HepG2 (cell line): Measurements from ENCODE around the gene LMF2. TPM values are rescaled to one million over a fixed set of nuclear protein-coding genes. Genes with fewer than 3 reads are reported as not detected.
A peak's percentile ranks its signal among the peaks of the same experiment; 100 is the strongest.

ENCODE experiments used
- AGO1 ChIP-seq: fragments of 200-400 bp; formaldehyde crosslinking; IDR thresholded peaks from 2 replicates; pipeline ENCODE4 v1.6.1; 2017; ENCODE audit warnings: mild to moderate bottlenecking, low read depth, low read length, moderate library complexity; ENCODE audit not compliant: poor library complexity, severe bottlenecking
- CREM ChIP-seq, 2 experiments: sonication (generic) in 1 of 2; formaldehyde crosslinking in 1 of 2; IDR thresholded peaks; 2 replicates each; pipeline versions ENCODE4 v1.4.0 to v1.6.1; 2016 to 2020; ENCODE audit warnings: antibody characterized with exemption in 1 of 2, mild to moderate bottlenecking in 1 of 2, missing genetic modification reagents in 1 of 2
- ETV6 ChIP-seq: sonication (generic); formaldehyde crosslinking; conservative IDR thresholded peaks from 2 replicates; pipeline ENCODE4 v1.4.0; 2020; ENCODE audit warnings: missing genetic modification reagents
- NCOA2 ChIP-seq: sonication (generic); formaldehyde crosslinking; IDR thresholded peaks from 2 replicates; pipeline ENCODE4 v1.8.0; 2022; ENCODE audit warnings: inconsistent platforms
- NR2F2 ChIP-seq: IDR thresholded peaks from 2 replicates; pipeline ENCODE4 v1.6.1; 2012; ENCODE audit warnings: low read depth, inconsistent platforms, borderline replicate concordance
- RARA ChIP-seq: IDR thresholded peaks from 2 replicates; pipeline ENCODE4 v1.6.1; 2016; ENCODE audit warnings: missing genetic modification reagents, missing compliant biosample characterization
- RFXAP ChIP-seq: sonication (generic); formaldehyde crosslinking; IDR thresholded peaks from 2 replicates; pipeline ENCODE4 v1.4.0; 2020; ENCODE audit warnings: missing genetic modification reagents, borderline replicate concordance
- SALL1 ChIP-seq: sonication (generic); formaldehyde crosslinking; IDR thresholded peaks from 2 replicates; pipeline ENCODE4 v1.8.0; 2022; ENCODE audit warnings: mild to moderate bottlenecking, missing genetic modification reagents
- SOX13 ChIP-seq, 3 experiments: fragments of 450-650 bp in 1 of 3; sonication (generic) in 1 of 3; formaldehyde crosslinking in 1 of 3; IDR thresholded peaks in 2 of 3; conservative IDR thresholded peaks in 1 of 3; 2 replicates each; pipeline versions ENCODE4 v1.5.0 to v1.6.1; 2016 to 2020; ENCODE audit warnings: antibody characterized with exemption in 1 of 3, mild to moderate bottlenecking in 1 of 3, missing compliant biosample characterization in 1 of 3, missing genetic modification reagents in 1 of 3, moderate library complexity in 1 of 3
- THAP11 ChIP-seq: IDR thresholded peaks from 2 replicates; pipeline ENCODE4 v1.6.1; 2016; ENCODE audit warnings: missing biosample characterization, missing genetic modification reagents
- TSC22D2 ChIP-seq: sonication (generic); formaldehyde crosslinking; IDR thresholded peaks from 2 replicates; pipeline ENCODE4 v1.5.1; 2020; ENCODE audit warnings: missing genetic modification reagents, mild to moderate bottlenecking, borderline replicate concordance
- ZNF350 ChIP-seq: sonication (generic); formaldehyde crosslinking; IDR thresholded peaks from 2 replicates; pipeline ENCODE4 v1.4.0; 2020; ENCODE audit warnings: mild to moderate bottlenecking, low read depth, missing genetic modification reagents, borderline replicate concordance
- ZNF501 ChIP-seq: sonication (generic); formaldehyde crosslinking; IDR thresholded peaks from 2 replicates; pipeline ENCODE4 v1.5.1; 2020; ENCODE audit warnings: mild to moderate bottlenecking, moderate library complexity, missing genetic modification reagents
- ZNF607 ChIP-seq: sonication (generic); formaldehyde crosslinking; IDR thresholded peaks from 2 replicates; pipeline ENCODE4 v1.5.1; 2020; ENCODE audit warnings: missing genetic modification reagents, mild to moderate bottlenecking, borderline replicate concordance
- ZNF709 ChIP-seq: sonication (generic); formaldehyde crosslinking; IDR thresholded peaks from 2 replicates; pipeline ENCODE4 v1.5.0; 2020; ENCODE audit warnings: mild to moderate bottlenecking, missing genetic modification reagents
- polyA plus RNA-seq, 8 experiments: library from polyadenylated mRNA; depleted of rRNA in 3 of 8; stranded (reverse) in 7 of 8; unstranded in 1 of 8; fragments of >200 nt; fragmentation: Illumina TruSeq in 4 of 8; extraction: Trizol in 4 of 8; gene quantifications; 2 replicates each; pipeline versions ENCODE4 v1.2.1 to v1.2.3, GENCODE V29; 2011 to 2016; ENCODE audit warnings: low read depth in 4 of 8, missing spikeins in 1 of 8, mixed read lengths in 1 of 8; ENCODE audit not compliant: insufficient read depth in 1 of 8
- total RNA-seq, 5 experiments: library from RNA; depleted of rRNA; stranded (reverse); fragments of >200 nt; fragmentation: Illumina TruSeq; extraction: Trizol; gene quantifications; 2 replicates each; pipeline ENCODE4 v1.2.3, GENCODE V29; 2016; ENCODE audit warnings: low read depth in 1 of 5
- TF ChIP-seq, protein P1 (sequence below): sonication (generic); formaldehyde crosslinking; IDR thresholded peaks from 2 replicates; pipeline ENCODE4 v1.8.1; 2022; ENCODE audit warnings: mild to moderate bottlenecking, missing genetic modification reagents
- TF ChIP-seq, protein P2 (sequence below), 2 experiments: sonication (generic) in 1 of 2; formaldehyde crosslinking in 1 of 2; IDR thresholded peaks; 2 replicates each; pipeline versions ENCODE4 v1.4.0 to v1.6.1; 2018 to 2020; ENCODE audit warnings: missing genetic modification reagents in 2 of 2, borderline replicate concordance in 1 of 2, low read depth in 1 of 2, mild to moderate bottlenecking in 1 of 2, missing biosample characterization in 1 of 2
- TF ChIP-seq, protein P3 (sequence below): sonication (generic); formaldehyde crosslinking; IDR thresholded peaks from 2 replicates; pipeline ENCODE4 v1.4.0; 2020; ENCODE audit warnings: missing genetic modification reagents, borderline replicate concordance

LMF2 gene
- total and polyA plus RNA-seq, 2 of the 13 experiments (the other 11 are each of a cell fraction or from before 2014, with no cell fraction given): 23.3 to 30.6 TPM

DNA sequence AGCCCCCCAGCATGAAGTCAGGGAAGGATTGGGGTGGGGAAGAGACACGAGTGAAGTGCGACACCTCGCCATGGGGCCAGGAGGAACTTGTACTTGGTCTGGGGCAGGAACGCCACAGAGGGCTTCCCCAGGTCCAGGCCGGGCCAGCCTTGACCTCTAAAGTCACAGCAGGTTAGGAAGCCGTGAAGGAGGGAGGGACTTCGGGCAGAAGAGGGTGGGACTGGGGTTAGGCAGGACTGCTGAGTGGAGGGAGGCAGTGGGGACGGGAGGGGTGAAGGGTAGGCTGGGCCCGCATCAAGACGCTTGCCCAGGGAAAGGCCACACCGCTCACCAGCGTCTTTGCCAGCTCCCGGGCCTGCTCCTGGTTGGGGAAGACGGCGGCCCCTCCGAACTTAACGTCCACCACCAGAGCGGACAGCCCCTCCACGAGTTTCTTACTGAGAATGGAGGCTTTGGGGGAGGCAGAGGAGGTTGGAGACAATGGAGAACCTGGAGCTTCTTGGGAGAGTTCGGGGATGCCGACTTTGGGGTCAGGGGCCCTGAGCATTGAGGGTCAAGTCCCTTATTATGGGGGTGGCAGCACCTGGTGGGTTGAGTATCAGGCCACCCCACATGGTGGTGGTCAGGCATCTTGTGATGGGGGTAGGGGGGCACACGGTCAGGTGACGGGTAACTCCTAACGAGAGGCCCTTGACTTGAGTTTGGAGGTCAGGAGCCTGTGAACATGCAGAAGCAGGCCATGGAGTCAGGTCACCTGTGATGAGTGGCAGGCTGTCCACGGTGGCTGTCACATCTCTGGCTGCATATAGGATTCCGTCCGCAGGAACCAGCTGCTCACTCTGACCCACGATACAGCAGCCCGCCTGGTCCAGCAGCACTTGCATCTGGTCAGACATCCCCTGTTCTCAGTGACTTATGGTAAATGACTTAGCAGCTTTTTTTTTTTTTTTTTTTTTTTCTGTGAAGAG, 19.6 kb upstream of the LMF2 start (continued):
- TF ChIP-seq SOX13 (IDR thresholded peaks at IDR 0.05) (no peak), SOX13 (CRISPR knock-in tag; conservative IDR thresholded peaks at IDR 0.05 in 1 of 2, IDR thresholded peaks at IDR 0.05 in 1 of 2) (no peak), RARA (CRISPR knock-in tag) (peak; percentile 91), ZNF709 (CRISPR knock-in tag) (no peak), ZNF350 (CRISPR knock-in tag) (peak; percentile 46), NR2F2 (peak; percentile 60; the same call in 1 of the 2 replicates), THAP11 (CRISPR knock-in tag) (peak; percentile 51; the same call in 1 of the 2 replicates), ZNF501 (CRISPR knock-in tag) (0 out of 2 replicates have a peak, but pooled peaks have one; percentile 90), TSC22D2 (CRISPR knock-in tag) (no peak), AGO1 (peak; percentile 92), ZNF607 (CRISPR knock-in tag) (0 out of 2 replicates have a peak, but pooled peaks have one; percentile 1), NCOA2 (CRISPR knock-in tag) (peak; percentile 43; the same call in 1 of the 2 replicates), CREM (IDR thresholded peaks at IDR 0.05) (no peak), CREM (CRISPR knock-in tag; IDR thresholded peaks at IDR 0.05) (no peak), RFXAP (CRISPR knock-in tag) (no peak), ETV6 (CRISPR knock-in tag) (no peak), SALL1 (CRISPR knock-in tag) (peak; percentile 15; the same call in 1 of the 2 replicates)
- TF ChIP-seq, protein P1, sequence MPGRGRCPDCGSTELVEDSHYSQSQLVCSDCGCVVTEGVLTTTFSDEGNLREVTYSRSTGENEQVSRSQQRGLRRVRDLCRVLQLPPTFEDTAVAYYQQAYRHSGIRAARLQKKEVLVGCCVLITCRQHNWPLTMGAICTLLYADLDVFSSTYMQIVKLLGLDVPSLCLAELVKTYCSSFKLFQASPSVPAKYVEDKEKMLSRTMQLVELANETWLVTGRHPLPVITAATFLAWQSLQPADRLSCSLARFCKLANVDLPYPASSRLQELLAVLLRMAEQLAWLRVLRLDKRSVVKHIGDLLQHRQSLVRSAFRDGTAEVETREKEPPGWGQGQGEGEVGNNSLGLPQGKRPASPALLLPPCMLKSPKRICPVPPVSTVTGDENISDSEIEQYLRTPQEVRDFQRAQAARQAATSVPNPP (CRISPR knock-in tag): 0 out of 2 replicates have a peak, but pooled peaks have one; percentile 61
- TF ChIP-seq, protein P2, sequence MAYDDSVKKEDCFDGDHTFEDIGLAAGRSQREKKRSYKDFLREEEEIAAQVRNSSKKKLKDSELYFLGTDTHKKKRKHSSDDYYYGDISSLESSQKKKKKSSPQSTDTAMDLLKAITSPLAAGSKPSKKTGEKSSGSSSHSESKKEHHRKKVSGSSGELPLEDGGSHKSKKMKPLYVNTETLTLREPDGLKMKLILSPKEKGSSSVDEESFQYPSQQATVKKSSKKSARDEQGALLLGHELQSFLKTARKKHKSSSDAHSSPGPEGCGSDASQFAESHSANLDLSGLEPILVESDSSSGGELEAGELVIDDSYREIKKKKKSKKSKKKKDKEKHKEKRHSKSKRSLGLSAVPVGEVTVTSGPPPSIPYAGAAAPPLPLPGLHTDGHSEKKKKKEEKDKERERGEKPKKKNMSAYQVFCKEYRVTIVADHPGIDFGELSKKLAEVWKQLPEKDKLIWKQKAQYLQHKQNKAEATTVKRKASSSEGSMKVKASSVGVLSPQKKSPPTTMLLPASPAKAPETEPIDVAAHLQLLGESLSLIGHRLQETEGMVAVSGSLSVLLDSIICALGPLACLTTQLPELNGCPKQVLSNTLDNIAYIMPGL (CRISPR knock-in tag; IDR thresholded peaks at IDR 0.05; ENCODE audit: borderline replicate concordance in 1 of 2, low read depth in 1 of 2): peak in 1 of 2 experiments; percentile 10; a peak in 2 of 4 replicates
- TF ChIP-seq, protein P3, sequence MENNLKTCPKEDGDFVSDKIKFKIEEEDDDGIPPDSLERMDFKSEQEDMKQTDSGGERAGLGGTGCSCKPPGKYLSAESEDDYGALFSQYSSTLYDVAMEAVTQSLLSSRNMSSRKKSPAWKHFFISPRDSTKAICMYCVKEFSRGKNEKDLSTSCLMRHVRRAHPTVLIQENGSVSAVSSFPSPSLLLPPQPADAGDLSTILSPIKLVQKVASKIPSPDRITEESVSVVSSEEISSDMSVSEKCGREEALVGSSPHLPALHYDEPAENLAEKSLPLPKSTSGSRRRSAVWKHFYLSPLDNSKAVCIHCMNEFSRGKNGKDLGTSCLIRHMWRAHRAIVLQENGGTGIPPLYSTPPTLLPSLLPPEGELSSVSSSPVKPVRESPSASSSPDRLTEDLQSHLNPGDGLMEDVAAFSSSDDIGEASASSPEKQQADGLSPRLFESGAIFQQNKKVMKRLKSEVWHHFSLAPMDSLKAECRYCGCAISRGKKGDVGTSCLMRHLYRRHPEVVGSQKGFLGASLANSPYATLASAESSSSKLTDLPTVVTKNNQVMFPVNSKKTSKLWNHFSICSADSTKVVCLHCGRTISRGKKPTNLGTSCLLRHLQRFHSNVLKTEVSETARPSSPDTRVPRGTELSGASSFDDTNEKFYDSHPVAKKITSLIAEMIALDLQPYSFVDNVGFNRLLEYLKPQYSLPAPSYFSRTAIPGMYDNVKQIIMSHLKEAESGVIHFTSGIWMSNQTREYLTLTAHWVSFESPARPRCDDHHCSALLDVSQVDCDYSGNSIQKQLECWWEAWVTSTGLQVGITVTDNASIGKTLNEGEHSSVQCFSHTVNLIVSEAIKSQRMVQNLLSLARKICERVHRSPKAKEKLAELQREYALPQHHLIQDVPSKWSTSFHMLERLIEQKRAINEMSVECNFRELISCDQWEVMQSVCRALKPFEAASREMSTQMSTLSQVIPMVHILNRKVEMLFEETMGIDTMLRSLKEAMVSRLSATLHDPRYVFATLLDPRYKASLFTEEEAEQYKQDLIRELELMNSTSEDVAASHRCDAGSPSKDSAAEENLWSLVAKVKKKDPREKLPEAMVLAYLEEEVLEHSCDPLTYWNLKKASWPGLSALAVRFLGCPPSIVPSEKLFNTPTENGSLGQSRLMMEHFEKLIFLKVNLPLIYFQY (CRISPR knock-in tag): peak; percentile 83; the same call in 1 of the 2 replicates
